ENCODE results near the gene ZSWIM3.

The ZSWIM3 gene

GRCh38 chr20:45833030-45833882, 24.2 kb upstream of the ZSWIM3 start, which contains the start of gene SNX21:
SNX21 (plus strand) TSS chr20:45833799; CDS start chr20:45833920, 121 bp downstream.
- DNase-seq = no peak

- DNase-seq = peak; percentile 32
These were observed 23.3 kb upstream of the ZSWIM3 start for GRCh38 chr20:45833883-45834796.

DNA sequence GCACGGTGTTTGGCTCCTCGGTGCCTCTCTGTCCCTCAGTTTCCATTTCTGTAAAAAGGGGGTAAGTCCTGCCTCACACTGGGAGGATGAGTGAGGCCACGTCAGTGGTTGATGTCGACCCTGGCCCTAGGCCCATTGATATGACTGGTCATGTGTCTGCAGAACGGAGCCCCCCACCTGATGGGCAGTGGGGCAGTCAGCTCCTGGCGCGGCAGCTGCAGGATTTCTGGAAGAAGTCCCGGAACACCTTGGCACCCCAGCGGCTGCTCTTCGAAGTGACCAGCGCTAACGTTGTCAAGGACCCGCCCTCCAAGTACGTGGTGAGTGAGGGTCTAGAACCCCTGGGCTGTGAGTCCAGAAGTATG, 22.6 kb upstream of the ZSWIM3 start:
- no peak for DNase-seq

DNA sequence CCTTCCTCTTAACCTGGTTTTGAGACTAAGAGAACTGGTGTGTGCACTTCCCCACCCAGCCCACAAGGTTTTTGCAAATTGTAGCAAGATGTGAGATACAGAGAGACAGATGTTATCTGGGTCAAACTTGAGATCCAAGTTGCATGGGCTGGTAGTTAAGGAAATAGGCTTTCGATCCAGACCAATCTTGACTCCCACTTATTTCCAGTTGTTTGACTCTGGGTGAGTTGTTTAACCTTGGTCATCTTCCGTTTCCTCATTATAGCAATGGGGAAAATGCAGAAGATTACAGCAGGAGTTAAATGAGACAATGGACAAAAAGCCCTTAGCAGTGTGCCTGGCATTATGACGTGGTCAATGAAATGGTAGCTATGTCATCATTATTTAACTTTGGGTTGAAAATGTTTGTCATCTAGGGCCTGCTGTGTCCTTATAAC, 22.1 kb upstream of the ZSWIM3 start:
- DNase-seq = no peak

- DNase-seq = no peak
These were observed 21.6 kb upstream of the ZSWIM3 start for GRCh38 chr20:45835825-45836224.

DNA sequence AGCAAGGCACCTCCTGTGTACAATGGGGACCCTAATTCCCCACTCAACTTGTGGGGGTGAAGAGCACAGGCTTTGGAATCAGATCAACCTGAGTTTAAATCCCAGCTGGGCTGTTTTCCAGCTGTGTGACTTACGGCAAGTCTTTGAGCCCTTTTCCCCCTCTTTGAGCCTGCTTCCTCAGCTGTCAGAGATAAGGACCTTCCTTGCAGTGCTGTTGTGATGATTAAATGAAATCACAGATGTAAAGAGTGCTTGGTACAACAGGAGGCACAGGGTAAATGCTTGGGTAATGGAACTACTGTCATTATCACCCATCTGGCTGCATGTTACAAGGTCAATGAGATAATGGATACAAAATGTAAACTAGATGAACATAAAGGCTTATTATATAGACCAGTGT, 20.6 kb upstream of the ZSWIM3 start:
- DNase-seq = no peak

- no peak for DNase-seq
These were observed 16.7 kb upstream of the ZSWIM3 start for GRCh38 chr20:45840700-45841198.

- no peak for DNase-seq
These were observed 15.8 kb upstream of the ZSWIM3 start for GRCh38 chr20:45841407-45842129.

- DNase-seq = no peak
These were observed 15.1 kb upstream of the ZSWIM3 start for GRCh38 chr20:45842169-45842812.

DNA sequence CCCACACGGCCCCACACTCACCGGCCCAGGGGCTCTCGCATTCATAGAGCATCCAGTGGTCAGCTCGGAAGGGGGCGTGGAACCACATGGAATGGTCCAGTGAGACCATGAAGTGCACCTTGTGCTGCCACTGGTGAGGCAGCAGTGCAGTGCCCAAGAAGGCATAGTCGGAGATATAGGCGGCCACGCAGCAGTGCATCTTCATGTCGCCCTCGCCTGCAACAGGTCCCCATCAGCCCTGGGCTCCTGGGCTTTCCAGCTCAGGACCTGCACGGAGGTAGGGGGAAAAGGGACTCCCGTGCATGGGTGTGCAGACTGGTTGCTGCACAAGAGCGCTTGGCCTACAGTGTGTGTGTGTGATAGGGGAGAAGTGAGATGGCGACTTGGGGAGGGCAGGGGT, 13.9 kb upstream of the ZSWIM3 start:
- no peak for DNase-seq

DNA sequence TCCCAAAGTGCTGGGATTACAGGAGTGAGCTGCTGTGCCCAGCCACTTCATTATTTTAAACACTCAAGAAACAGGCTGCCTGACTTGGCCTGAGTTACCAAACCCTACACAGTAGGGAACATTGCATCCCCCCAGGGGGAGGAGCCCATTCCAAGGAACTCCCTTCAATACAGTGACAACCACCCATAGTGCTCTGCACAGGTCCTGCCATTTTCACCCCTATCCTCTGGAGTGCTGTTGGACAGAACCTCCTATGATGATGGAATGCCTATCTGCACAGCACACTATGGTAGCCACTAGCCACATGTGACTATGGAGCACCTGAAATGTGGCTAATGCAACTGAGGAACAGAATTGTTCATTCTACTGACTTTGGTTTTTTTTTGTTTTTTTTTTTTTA, 12.0 kb upstream of the ZSWIM3 start:
- DNase-seq = no peak

- no peak for DNase-seq
These were observed 9.0 kb upstream of the ZSWIM3 start for GRCh38 chr20:45848421-45848820.

DNA sequence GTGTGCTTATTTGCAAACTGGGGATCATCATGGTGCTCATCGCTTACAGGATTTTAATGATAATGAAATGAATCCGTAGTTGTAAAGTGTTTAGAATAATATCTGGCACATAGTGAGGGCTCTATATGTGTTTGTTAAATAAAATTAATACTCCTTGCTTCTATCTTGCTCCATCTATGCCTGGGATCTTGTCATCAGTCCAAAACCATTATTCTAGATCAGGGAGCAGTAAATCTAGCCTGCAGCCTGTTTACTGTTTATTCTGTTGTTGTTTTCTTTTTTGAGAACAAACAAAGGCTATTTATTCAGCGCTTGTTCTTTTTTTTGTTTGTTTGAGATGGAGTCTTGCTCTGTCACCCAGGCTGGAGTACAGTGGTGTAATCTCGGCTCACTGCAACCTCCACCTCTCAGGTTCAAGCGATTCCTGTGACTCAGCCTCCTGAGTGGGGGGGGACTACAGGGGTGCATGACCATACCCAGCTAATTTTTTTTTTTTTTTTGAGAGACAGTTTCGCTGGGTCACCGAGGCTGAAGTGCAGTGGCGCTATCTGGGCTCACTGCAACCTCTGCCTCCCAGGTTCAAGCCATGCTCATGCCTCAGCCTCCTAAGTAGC, 8.3 kb upstream of the ZSWIM3 start:
- no peak for DNase-seq

- no peak for DNase-seq
These were observed 7.2 kb upstream of the ZSWIM3 start for GRCh38 chr20:45850238-45850637.

DNA sequence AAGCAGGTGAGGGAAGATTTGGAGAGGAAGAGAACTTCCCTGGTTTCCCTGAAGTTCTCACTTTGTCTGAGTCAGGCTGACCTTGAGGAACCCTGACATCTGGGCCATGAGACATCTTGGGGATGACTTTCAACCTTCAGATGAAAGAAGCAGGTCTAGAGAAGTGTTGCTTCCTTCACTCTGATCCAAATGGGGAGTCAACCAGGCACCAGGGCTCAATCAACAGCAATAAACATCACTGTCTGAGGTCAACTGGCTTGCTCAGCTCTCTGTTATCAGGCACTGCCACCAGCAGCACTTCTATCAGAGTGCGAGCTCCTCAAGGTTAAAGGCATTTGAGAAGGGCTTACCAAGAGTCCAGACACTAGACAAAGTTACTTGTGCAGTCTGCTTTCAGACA, 6.5 kb upstream of the ZSWIM3 start:
- DNase-seq = no peak

- DNase-seq = no peak
These were observed 5.9 kb upstream of the ZSWIM3 start for GRCh38 chr20:45851501-45851900.

GRCh38 chr20:45852326-45852725, 5.1 kb upstream of the ZSWIM3 start:
- no peak for DNase-seq

DNA sequence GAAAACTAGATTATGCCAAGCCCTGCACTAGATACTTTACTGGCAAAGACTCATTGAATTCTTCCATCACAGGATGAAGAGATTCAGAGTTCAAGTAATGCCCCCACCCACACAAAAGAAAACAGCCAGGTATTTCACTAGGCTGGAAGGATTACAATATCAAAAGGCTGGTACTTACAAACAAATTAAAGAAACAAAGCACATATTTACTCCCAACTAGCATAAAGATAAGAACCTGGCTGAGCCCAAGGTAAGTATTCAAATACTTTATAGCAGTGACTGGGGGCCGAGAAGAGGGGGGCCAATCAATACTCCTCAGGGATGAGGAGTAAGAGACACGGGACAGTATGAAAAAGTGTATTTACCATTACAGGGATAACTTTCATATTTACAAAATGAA, 3.9 kb upstream of the ZSWIM3 start:
- DNase-seq = no peak

- no peak for DNase-seq
These were observed 435 bp downstream of the ZSWIM3 start for GRCh38 chr20:45857882-45858216.

DNA sequence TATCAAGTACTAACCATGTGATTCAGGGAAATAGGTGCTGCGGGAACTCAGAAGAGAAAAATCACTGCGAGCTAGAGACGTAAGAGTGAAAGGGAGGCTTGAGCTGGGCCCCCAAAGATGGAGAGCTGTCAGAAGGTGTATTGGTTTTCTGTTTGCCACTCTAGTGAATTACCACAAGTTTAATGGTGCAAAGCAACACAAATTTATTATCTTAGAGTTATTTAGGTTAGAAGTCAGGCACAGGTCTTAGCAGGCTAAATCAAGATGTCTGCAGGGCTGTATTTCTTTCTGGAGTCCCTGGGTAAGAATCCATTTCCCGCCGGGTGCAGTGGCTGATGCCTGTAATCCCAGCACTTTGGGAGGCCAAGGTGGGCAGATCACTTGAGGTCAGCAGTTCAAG, 2.5 kb downstream of the ZSWIM3 start:
- no peak for DNase-seq

DNA sequence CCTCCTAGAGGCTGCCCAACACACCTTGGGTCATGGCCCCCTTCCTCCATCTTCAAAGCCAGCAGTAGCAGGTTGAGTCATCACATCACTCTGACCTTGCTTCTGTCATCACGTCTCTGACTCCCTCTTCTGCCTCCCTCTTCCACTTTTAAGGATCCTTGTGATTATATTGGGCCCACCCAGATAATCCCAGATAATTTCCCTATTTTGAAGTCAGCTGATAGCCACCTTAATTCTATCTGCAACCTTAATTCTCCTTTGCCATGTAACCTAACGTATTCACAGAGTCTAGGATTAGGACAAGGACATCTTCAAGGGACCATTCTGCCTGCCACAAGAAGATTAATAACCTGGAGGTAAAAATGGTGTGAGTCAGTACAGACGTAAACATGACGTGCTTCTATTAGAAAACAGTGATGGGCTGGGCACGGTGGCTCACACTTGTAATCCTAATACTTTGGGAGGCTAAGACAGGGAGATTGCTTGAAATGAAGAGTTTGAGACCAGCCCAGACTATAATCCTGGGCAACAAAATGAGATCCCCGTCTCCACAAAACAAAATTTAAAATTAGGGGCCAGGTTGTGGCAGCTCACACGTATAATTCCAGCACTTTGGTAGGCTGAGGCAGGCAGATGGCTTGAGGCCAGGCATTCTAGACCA, 3.3 kb downstream of the ZSWIM3 start:
- peak; percentile 1 for DNase-seq

Measured in NCI-H748 treated with DMSO at 0.1 percent for 48 hours (cell line).